H1 (cell line): ENCODE measurements around the gene SPAG16. TPM values are rescaled to one million over a fixed set of nuclear protein-coding genes. Genes with fewer than 3 reads are reported as not detected.

Source experiments
- BRCA1 ChIP-seq: IDR thresholded peaks from 2 replicates; pipeline ENCODE4 v1.6.1; 2012; ENCODE audit warnings: low read depth, low read length, improper control_type of control experiment
- RBBP5 ChIP-seq: IDR thresholded peaks from 2 replicates; pipeline ENCODE4 v1.7.1; 2012; ENCODE audit warnings: low read depth, mild to moderate bottlenecking, inconsistent platforms, low read length, moderate library complexity, borderline replicate concordance
- polyA plus RNA-seq, 7 experiments: library from polyadenylated mRNA; depleted of rRNA in 3 of 7; stranded (reverse) in 5 of 7; unstranded in 2 of 7; fragments of >200 nt in 5 of 7; fragments of 200-250 nt in 2 of 7; gene quantifications; 1 replicate in 5 of 7; 2 replicates in 1 of 7; 4 replicates in 1 of 7; pipeline versions ENCODE4 v1.2.1 to v1.2.3, GENCODE V29; 2011 to 2013; ENCODE audit warnings: missing spikeins in 2 of 7, mixed read lengths in 2 of 7
- total RNA-seq: library from RNA; stranded (reverse); fragmentation: NEBNext Ultra II Directional; extraction: Animal tissue kit (Norgen Biotek cat#: 25700); gene quantifications from 2 replicates; pipeline ENCODE4 v1.2.1, GENCODE V29; 2021
- TF ChIP-seq, protein P1 (sequence below): IDR thresholded peaks from 2 replicates; pipeline ENCODE4 v1.6.1; 2012; ENCODE audit warnings: low read length, inconsistent platforms
- TF ChIP-seq, protein P2 (sequence below), 3 experiments: IDR thresholded peaks; 1 replicate in 2 of 3; 2 replicates in 1 of 3; pipeline versions ENCODE4 v1.5.1 to v1.6.1; 2011; ENCODE audit warnings: low read length in 3 of 3, mild to moderate bottlenecking in 3 of 3, inconsistent platforms in 2 of 3, low read depth in 1 of 3, moderate library complexity in 1 of 3; ENCODE audit not compliant: insufficient read depth in 1 of 3; ENCODE audit errors: control extremely low read depth in 1 of 3

SPAG16 gene
- total and polyA plus RNA-seq, 2 of the 8 experiments (the other 6 are each of a cell fraction or from before 2014, with no cell fraction given): 6.0 to 14.9 TPM

DNA sequence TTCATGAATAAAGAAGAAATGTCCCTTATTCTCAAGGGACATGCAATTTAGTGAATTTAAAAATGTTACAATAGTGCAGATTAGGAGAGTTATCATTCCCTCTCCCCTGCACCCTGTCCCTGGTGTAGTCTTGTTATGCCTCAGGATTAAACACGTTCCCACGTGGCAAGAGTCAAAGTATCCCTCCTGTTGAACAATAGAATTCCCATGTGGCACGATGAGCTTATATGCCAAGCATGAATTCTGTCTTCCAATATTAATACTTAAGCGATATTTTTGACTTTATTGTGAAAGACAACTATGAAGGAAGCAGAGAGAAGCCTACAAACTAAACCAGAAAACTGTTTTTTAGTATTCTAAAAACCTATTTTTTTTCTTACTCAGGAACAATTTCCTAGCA, 36.7 kb upstream of the SPAG16 start (continued):
- TF ChIP-seq, protein P1, sequence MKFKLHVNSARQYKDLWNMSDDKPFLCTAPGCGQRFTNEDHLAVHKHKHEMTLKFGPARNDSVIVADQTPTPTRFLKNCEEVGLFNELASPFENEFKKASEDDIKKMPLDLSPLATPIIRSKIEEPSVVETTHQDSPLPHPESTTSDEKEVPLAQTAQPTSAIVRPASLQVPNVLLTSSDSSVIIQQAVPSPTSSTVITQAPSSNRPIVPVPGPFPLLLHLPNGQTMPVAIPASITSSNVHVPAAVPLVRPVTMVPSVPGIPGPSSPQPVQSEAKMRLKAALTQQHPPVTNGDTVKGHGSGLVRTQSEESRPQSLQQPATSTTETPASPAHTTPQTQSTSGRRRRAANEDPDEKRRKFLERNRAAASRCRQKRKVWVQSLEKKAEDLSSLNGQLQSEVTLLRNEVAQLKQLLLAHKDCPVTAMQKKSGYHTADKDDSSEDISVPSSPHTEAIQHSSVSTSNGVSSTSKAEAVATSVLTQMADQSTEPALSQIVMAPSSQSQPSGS: no peak
- no peak for TF ChIP-seq RBBP5
- TF ChIP-seq BRCA1: no peak
- TF ChIP-seq, protein P2, sequence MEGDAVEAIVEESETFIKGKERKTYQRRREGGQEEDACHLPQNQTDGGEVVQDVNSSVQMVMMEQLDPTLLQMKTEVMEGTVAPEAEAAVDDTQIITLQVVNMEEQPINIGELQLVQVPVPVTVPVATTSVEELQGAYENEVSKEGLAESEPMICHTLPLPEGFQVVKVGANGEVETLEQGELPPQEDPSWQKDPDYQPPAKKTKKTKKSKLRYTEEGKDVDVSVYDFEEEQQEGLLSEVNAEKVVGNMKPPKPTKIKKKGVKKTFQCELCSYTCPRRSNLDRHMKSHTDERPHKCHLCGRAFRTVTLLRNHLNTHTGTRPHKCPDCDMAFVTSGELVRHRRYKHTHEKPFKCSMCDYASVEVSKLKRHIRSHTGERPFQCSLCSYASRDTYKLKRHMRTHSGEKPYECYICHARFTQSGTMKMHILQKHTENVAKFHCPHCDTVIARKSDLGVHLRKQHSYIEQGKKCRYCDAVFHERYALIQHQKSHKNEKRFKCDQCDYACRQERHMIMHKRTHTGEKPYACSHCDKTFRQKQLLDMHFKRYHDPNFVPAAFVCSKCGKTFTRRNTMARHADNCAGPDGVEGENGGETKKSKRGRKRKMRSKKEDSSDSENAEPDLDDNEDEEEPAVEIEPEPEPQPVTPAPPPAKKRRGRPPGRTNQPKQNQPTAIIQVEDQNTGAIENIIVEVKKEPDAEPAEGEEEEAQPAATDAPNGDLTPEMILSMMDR (IDR thresholded peaks at IDR 0.05; ENCODE audit: control extremely low read depth in 1 of 3, insufficient read depth in 1 of 3, low read depth in 1 of 3, low read length in 3 of 3): no peak
